ENCODE results near the gene RHBG.

DNA sequence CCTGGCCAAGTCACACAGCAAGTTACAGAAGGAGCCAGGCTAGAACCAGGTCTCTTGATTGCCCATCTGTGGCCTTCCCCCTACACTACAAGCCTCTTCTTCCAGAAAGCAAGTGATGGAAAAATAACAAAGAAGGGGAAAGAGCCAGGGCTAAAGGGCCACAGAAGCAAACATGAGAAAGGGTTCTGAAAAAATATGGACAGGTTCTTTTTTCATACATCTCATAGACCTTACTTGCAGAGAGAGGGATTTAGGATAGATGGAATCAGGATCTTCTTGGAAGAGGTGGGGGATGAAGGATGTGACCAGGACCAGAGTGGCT, 3.2 kb downstream of the RHBG start:
- TF ChIP-seq, protein P1, sequence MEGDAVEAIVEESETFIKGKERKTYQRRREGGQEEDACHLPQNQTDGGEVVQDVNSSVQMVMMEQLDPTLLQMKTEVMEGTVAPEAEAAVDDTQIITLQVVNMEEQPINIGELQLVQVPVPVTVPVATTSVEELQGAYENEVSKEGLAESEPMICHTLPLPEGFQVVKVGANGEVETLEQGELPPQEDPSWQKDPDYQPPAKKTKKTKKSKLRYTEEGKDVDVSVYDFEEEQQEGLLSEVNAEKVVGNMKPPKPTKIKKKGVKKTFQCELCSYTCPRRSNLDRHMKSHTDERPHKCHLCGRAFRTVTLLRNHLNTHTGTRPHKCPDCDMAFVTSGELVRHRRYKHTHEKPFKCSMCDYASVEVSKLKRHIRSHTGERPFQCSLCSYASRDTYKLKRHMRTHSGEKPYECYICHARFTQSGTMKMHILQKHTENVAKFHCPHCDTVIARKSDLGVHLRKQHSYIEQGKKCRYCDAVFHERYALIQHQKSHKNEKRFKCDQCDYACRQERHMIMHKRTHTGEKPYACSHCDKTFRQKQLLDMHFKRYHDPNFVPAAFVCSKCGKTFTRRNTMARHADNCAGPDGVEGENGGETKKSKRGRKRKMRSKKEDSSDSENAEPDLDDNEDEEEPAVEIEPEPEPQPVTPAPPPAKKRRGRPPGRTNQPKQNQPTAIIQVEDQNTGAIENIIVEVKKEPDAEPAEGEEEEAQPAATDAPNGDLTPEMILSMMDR (IDR thresholded peaks at IDR 0.05; ENCODE audit: poor library complexity, severe bottlenecking): no peak
- TF ChIP-seq EZH2 (IDR thresholded peaks at IDR 0.05; ENCODE audit: borderline replicate concordance, insufficient read depth, low read length, poor library complexity, severe bottlenecking): no peak
- TF ChIP-seq, protein P2, sequence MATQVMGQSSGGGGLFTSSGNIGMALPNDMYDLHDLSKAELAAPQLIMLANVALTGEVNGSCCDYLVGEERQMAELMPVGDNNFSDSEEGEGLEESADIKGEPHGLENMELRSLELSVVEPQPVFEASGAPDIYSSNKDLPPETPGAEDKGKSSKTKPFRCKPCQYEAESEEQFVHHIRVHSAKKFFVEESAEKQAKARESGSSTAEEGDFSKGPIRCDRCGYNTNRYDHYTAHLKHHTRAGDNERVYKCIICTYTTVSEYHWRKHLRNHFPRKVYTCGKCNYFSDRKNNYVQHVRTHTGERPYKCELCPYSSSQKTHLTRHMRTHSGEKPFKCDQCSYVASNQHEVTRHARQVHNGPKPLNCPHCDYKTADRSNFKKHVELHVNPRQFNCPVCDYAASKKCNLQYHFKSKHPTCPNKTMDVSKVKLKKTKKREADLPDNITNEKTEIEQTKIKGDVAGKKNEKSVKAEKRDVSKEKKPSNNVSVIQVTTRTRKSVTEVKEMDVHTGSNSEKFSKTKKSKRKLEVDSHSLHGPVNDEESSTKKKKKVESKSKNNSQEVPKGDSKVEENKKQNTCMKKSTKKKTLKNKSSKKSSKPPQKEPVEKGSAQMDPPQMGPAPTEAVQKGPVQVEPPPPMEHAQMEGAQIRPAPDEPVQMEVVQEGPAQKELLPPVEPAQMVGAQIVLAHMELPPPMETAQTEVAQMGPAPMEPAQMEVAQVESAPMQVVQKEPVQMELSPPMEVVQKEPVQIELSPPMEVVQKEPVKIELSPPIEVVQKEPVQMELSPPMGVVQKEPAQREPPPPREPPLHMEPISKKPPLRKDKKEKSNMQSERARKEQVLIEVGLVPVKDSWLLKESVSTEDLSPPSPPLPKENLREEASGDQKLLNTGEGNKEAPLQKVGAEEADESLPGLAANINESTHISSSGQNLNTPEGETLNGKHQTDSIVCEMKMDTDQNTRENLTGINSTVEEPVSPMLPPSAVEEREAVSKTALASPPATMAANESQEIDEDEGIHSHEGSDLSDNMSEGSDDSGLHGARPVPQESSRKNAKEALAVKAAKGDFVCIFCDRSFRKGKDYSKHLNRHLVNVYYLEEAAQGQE (IDR thresholded peaks at IDR 0.05; ENCODE audit: borderline replicate concordance): no peak
- TF ChIP-seq EP300 (conservative IDR thresholded peaks at IDR 0.05; ENCODE audit: poor library complexity, severe bottlenecking): no peak
- no peak for TF ChIP-seq POLR2AphosphoS5 (IDR thresholded peaks at IDR 0.05)

Measured in neural cell (in vitro differentiated cells).